GM19395 (cell line): Measurements from ENCODE around the gene IRS2.

Experiments used
- ATAC-seq: cut with Tn5 transposase; IDR thresholded peaks from one replicate; pipeline ENCODE4 v1.9.1; 2021; ENCODE audit warnings: mild to moderate bottlenecking, moderate library complexity; ENCODE audit not compliant: unreplicated experiment

The IRS2 gene

GRCh38 chr13:109712124-109712722 is 74.2 kb downstream of the IRS2 start:
- ATAC-seq, result no peak

- ATAC-seq, result no peak
Measured at GRCh38 chr13:109707742-109708617, 78.4 kb downstream of the IRS2 start.

GRCh38 chr13:109707044-109707741 is 79.2 kb downstream of the IRS2 start:
- no peak for ATAC-seq

- ATAC-seq, result no peak
Measured at GRCh38 chr13:109706015-109706715, 80.2 kb downstream of the IRS2 start.

GRCh38 chr13:109704771-109705635 is 81.4 kb downstream of the IRS2 start:
- ATAC-seq, result no peak

- ATAC-seq, result no peak
Measured at GRCh38 chr13:109703250-109703649, 83.1 kb downstream of the IRS2 start.
